Testis (tissue), 3 donors: ENCODE measurements around the gene PTPRT. TPM values are rescaled to one million over a fixed set of nuclear protein-coding genes. Genes with fewer than 3 reads are reported as not detected.

Experiments
- DNase-seq: peaks from one replicate; pipeline ENCODE4 v3.0.0-alpha.2; 2019
- H3K27ac ChIP-seq, 2 donors: fragments of 200-600 bp; sonication (generic); one replicate each; pipeline ENCODE4 v1.5.1; 2019
- H3K27me3 ChIP-seq: fragments of 200-600 bp; sonication (generic); one replicate; pipeline ENCODE4 v1.5.1; 2019
- H3K36me3 ChIP-seq: fragments of 200-600 bp; sonication (generic); one replicate; pipeline ENCODE4 v1.5.1; 2017; ENCODE audit warnings: low read depth; ENCODE audit errors: missing control alignments
- H3K4me1 ChIP-seq: fragments of 200-600 bp; sonication (generic); one replicate; pipeline ENCODE4 v1.5.1; 2019
- H3K4me3 ChIP-seq, 2 donors: fragments of 200-600 bp; sonication (generic); one replicate each; pipeline ENCODE4 v1.5.1; 2017 to 2019
- H3K9me3 ChIP-seq: fragments of 200-600 bp; sonication (generic); one replicate; pipeline ENCODE4 v1.5.1; 2017
- CTCF ChIP-seq, 3 experiments: fragments of 450-650 bp in 2 of 3; fragments of 200-600 bp in 1 of 3; sonication (generic) in 1 of 3; IDR thresholded peaks; one replicate each; pipeline ENCODE4 v1.5.1; 2016 to 2019; ENCODE audit warnings: antibody characterized with exemption in 3 of 3, mild to moderate bottlenecking in 2 of 3, moderate library complexity in 1 of 3
- POLR2A ChIP-seq: fragments of 450-650 bp; IDR thresholded peaks from one replicate; pipeline ENCODE4 v1.6.1; 2017; ENCODE audit warnings: antibody characterized with exemption, mild to moderate bottlenecking, moderate library complexity
- WGBS, 2 donors: methylation state at CpG; one replicate each; pipeline ENCODE4 v1.1.5; 2018; 5-methylcytosine and 5-hydroxymethylcytosine counted together
- intact Hi-C: fragments of 100-400 bp; cut with DNase I; formaldehyde crosslinking; loops from one replicate; pipeline ENCODE4 v1.15.1; 2023; ENCODE audit warnings: low total_unique reads
- polyA plus RNA-seq: library from polyadenylated mRNA; stranded (reverse); fragments of 350-450 nt; fragmentation: Illumina TruSeq; extraction: RNeasy Lipid Tissue Mini Kit (QIAGEN cat#74804); gene quantifications from one replicate; pipeline ENCODE4 v1.2.3, GENCODE V29; 2014; ENCODE audit warnings: low read depth, low replicate concordance; ENCODE audit not compliant: insufficient read depth
- total RNA-seq, 2 donors: library from RNA; depleted of rRNA; stranded (reverse); fragments of >200 nt; gene quantifications; one replicate each; pipeline ENCODE4 v1.2.3, GENCODE V29; 2016

Gene PTPRT
- total and polyA plus RNA-seq, 3 donors from 2014 or later: 2.3 to 2.5 (median 2.3) TPM

- Histone ChIP-seq H3K27ac (no peak overlapping the region), H3K27me3 (no peaks in the 10 kb centered on the region), H3K36me3 (no peaks in the 10 kb centered on the region), H3K9me3 (no peaks in the 10 kb centered on the region), H3K4me3 (no peak overlapping the region), H3K4me1 (no peaks in the 10 kb centered on the region)
- no peak for DNase-seq
- TF ChIP-seq POLR2A: no peak
- no peak for TF ChIP-seq CTCF (IDR thresholded peaks at IDR 0.05)
- intact Hi-C loops: no loop called here
- WGBS, 2 donors: 47 to 65% methylated on average over 3 of the region's 3 CpGs
These were observed 673.0 kb downstream of the PTPRT start for GRCh38 chr20:42516692-42517091.

GRCh38 chr20:42510686-42511085 lies 679.0 kb downstream of the PTPRT start:
- H3K4me3 ChIP-seq: no peak overlapping the region
- DNase-seq: no peak
- no peak overlapping the region for H3K27ac ChIP-seq
- H3K4me1 ChIP-seq: no peaks in the 10 kb centered on the region
- intact Hi-C loops: no loop called here
- no peaks in the 10 kb centered on the region for H3K27me3 ChIP-seq
- H3K9me3 ChIP-seq: no peaks in the 10 kb centered on the region
- no peaks in the 10 kb centered on the region for H3K36me3 ChIP-seq
- TF ChIP-seq CTCF (IDR thresholded peaks at IDR 0.05) (no peak), POLR2A (no peak)
- 72 to 74% methylated on average over 4 of the region's 4 CpGs for WGBS, 2 donors

- no peaks in the 10 kb centered on the region for H3K27me3 ChIP-seq
- WGBS, 2 donors: 78 to 82% methylated on average over 3 of the region's 3 CpGs
- no peak for DNase-seq
- TF ChIP-seq POLR2A (no peak), CTCF (IDR thresholded peaks at IDR 0.05) (no peak)
- no peak overlapping the region for H3K4me3 ChIP-seq
- no peaks in the 10 kb centered on the region for H3K9me3 ChIP-seq
- H3K36me3 ChIP-seq: no peaks in the 10 kb centered on the region
- intact Hi-C loops: no loop called here
- no peak overlapping the region for H3K27ac ChIP-seq
- H3K4me1 ChIP-seq: no peaks in the 10 kb centered on the region
These were observed 681.8 kb downstream of the PTPRT start for GRCh38 chr20:42507874-42508273.

GRCh38 chr20:42506397-42506796 lies 683.3 kb downstream of the PTPRT start:
- intact Hi-C loops: no loop called here
- no peaks in the 10 kb centered on the region for H3K36me3 ChIP-seq
- no peak overlapping the region for H3K4me3 ChIP-seq
- no peak overlapping the region for H3K27ac ChIP-seq
- 75% methylated on average over 2 of the region's 2 CpGs for WGBS, 2 donors
- no peaks in the 10 kb centered on the region for H3K9me3 ChIP-seq
- no peaks in the 10 kb centered on the region for H3K27me3 ChIP-seq
- no peak for TF ChIP-seq POLR2A
- no peak for TF ChIP-seq CTCF (IDR thresholded peaks at IDR 0.05)
- no peak for DNase-seq
- H3K4me1 ChIP-seq: no peaks in the 10 kb centered on the region

GRCh38 chr20:42502591-42502990 lies 687.1 kb downstream of the PTPRT start:
- intact Hi-C loops: no loop called here
- no peak overlapping the region for H3K27ac ChIP-seq
- no peaks in the 10 kb centered on the region for H3K9me3 ChIP-seq
- DNase-seq: no peak
- TF ChIP-seq CTCF (IDR thresholded peaks at IDR 0.05) (no peak), POLR2A (no peak)
- H3K4me1 ChIP-seq: no peaks in the 10 kb centered on the region
- H3K4me3 ChIP-seq: no peak overlapping the region
- no peaks in the 10 kb centered on the region for H3K27me3 ChIP-seq
- no peaks in the 10 kb centered on the region for H3K36me3 ChIP-seq
